Measurements from ENCODE around the gene RAB24.

DNA sequence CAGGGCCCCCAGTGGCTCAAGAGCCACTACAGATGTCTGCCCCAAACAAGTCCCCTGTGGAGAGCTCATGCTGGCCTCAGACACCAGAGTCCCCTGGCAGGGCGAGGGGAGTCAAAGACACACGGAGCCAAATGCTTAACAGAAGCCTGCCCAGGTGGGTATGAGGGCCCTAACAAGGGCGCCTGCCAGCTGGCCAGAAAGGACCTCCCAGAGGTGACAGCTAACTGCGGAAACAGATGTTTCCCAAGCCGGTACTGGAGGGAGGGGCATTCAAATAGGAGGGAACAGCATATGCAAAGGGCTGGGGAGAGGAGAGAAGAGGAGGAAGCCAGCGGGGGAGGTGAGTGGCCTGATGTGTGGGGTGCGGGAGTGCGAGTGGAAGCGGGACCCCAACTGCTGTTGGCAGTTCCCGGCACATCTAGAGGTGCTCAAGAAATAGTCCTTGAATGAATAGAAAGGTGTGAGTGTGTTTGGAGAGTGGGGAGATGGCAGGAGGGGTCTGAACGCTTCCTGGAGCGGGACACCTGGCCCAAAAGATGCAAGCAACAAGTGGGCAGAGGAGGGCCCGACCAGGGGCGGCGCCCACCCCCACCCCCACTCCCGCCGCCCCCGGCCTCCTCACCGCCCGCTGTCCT, 7.4 kb upstream of the RAB24 start:
- TF ChIP-seq, protein P1, sequence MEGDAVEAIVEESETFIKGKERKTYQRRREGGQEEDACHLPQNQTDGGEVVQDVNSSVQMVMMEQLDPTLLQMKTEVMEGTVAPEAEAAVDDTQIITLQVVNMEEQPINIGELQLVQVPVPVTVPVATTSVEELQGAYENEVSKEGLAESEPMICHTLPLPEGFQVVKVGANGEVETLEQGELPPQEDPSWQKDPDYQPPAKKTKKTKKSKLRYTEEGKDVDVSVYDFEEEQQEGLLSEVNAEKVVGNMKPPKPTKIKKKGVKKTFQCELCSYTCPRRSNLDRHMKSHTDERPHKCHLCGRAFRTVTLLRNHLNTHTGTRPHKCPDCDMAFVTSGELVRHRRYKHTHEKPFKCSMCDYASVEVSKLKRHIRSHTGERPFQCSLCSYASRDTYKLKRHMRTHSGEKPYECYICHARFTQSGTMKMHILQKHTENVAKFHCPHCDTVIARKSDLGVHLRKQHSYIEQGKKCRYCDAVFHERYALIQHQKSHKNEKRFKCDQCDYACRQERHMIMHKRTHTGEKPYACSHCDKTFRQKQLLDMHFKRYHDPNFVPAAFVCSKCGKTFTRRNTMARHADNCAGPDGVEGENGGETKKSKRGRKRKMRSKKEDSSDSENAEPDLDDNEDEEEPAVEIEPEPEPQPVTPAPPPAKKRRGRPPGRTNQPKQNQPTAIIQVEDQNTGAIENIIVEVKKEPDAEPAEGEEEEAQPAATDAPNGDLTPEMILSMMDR (IDR thresholded peaks at IDR 0.05), result no peak
- no peak for TF ChIP-seq SIN3A (IDR thresholded peaks at IDR 0.05; ENCODE audit: borderline replicate concordance, insufficient read depth, low read depth, low read length)

Measured in Panc1 (cell line).